GM23338 (cell line): ENCODE results near the gene AHDC1. TPM values are rescaled to one million over a fixed set of nuclear protein-coding genes. Genes with fewer than 3 reads are reported as not detected.

ENCODE experiments used
- ATAC-seq: fragments of 200-7000 bp; cut with Tn5 transposase; 3 replicates; pipeline ENCODE4 v1.9.1; 2020
- DNase-seq: peaks from one replicate; pipeline ENCODE4 v3.0.0-alpha.2; 2015; ENCODE audit warnings: low spot score
- H2AFZ ChIP-seq: fragments of 200-600 bp; sonication (generic); 2 replicates; pipeline ENCODE4 v1.8.0; 2016; ENCODE audit warnings: antibody characterized with exemption, mild to moderate bottlenecking, moderate library complexity
- H3F3A ChIP-seq: fragments of 200-600 bp; sonication (generic); replicated peaks from 2 replicates; pipeline ENCODE4 v1.8.0; 2017; ENCODE audit warnings: antibody characterized with exemption, mixed run types, low read depth
- H3K27ac ChIP-seq: fragments of 200-600 bp; sonication (generic); 2 replicates; pipeline ENCODE4 v1.6.1; 2016; ENCODE audit warnings: low read depth
- H3K27me3 ChIP-seq: fragments of 200-600 bp; sonication (generic); 2 replicates; pipeline ENCODE4 v1.8.0; 2016; ENCODE audit warnings: mild to moderate bottlenecking, mixed run types, moderate library complexity; ENCODE audit not compliant: insufficient read depth
- H3K36me3 ChIP-seq: fragments of 200-600 bp; sonication (generic); 2 replicates; pipeline ENCODE4 v1.8.0; 2016; ENCODE audit warnings: mild to moderate bottlenecking; ENCODE audit not compliant: insufficient read depth
- H3K4me1 ChIP-seq: fragments of 200-600 bp; sonication (generic); 2 replicates; pipeline ENCODE4 v1.8.0; 2016; ENCODE audit warnings: mild to moderate bottlenecking, moderate library complexity; ENCODE audit not compliant: insufficient read depth
- H3K4me2 ChIP-seq: fragments of 200-600 bp; sonication (generic); 2 replicates; pipeline ENCODE4 v1.7.1; 2017; ENCODE audit warnings: mixed run types
- H3K4me3 ChIP-seq: fragments of 200-600 bp; sonication (generic); 2 replicates; pipeline ENCODE4 v1.6.1; 2016; ENCODE audit warnings: mixed run types
- H3K79me2 ChIP-seq: fragments of 200-600 bp; sonication (generic); replicated peaks from 2 replicates; pipeline ENCODE4 v1.8.0; 2017; ENCODE audit warnings: mild to moderate bottlenecking; ENCODE audit not compliant: insufficient read depth
- H3K9me2 ChIP-seq: fragments of 200-600 bp; sonication (generic); 2 replicates; pipeline ENCODE4 v1.8.0; 2017; ENCODE audit not compliant: insufficient read depth
- H4K20me1 ChIP-seq: fragments of 200-600 bp; sonication (generic); replicated peaks from 2 replicates; pipeline ENCODE4 v1.8.0; 2017; ENCODE audit warnings: mild to moderate bottlenecking; ENCODE audit not compliant: insufficient read depth
- H3K27ac Mint-ChIP-seq: 2 replicates; pipeline ENCODE4 v1.8.0; 2020; ENCODE audit warnings: inconsistent platforms, mild to moderate bottlenecking, moderate library complexity, mixed read lengths
- H3K27me3 Mint-ChIP-seq: 3 replicates; pipeline ENCODE4 v1.8.0; 2022; ENCODE audit warnings: low read depth, mild to moderate bottlenecking, moderate library complexity, mixed read lengths, inconsistent platforms; ENCODE audit not compliant: insufficient read depth, poor library complexity
- H3K36me3 Mint-ChIP-seq: 3 replicates; pipeline ENCODE4 v1.8.0; 2021; ENCODE audit warnings: low read depth, mild to moderate bottlenecking, inconsistent platforms, moderate library complexity, mixed read lengths
- H3K4me1 Mint-ChIP-seq: 3 replicates; pipeline ENCODE4 v1.8.0; 2020; ENCODE audit warnings: mild to moderate bottlenecking, inconsistent platforms, mixed read lengths
- H3K4me3 Mint-ChIP-seq: 3 replicates; pipeline ENCODE4 v1.8.0; 2021; ENCODE audit warnings: moderate library complexity, mild to moderate bottlenecking, inconsistent platforms, mixed read lengths
- H3K9me3 Mint-ChIP-seq: 3 replicates; pipeline ENCODE4 v1.8.0; 2020; ENCODE audit warnings: moderate library complexity, mild to moderate bottlenecking, inconsistent platforms, mixed read lengths
- CREB1 ChIP-seq: fragments of 250-450 bp; sonication (Bioruptor Pico); IDR thresholded peaks from 2 replicates; pipeline ENCODE4 v1.5.0; 2020; ENCODE audit warnings: low read depth, mild to moderate bottlenecking, moderate library complexity
- EZH2 ChIP-seq: fragments of 200-600 bp; sonication (generic); IDR thresholded peaks from one replicate; pipeline ENCODE4 v1.8.0; 2017; ENCODE audit warnings: antibody characterized with exemption, mild to moderate bottlenecking, low read depth; ENCODE audit not compliant: unreplicated experiment
- STAT1 ChIP-seq: IDR thresholded peaks from one replicate; pipeline ENCODE4 v1.6.1; 2016; ENCODE audit warnings: antibody characterized with exemption; ENCODE audit not compliant: unreplicated experiment
- ZNF331 ChIP-seq: fragments of 250-450 bp; sonication (Bioruptor Pico); IDR thresholded peaks from 2 replicates; pipeline ENCODE4 v1.5.0; 2020; ENCODE audit warnings: low read depth, mild to moderate bottlenecking, moderate library complexity
- polyA plus RNA-seq: library from polyadenylated mRNA; unstranded; fragments of >200 nt; fragmentation: Nextera tagmentation; extraction: Ambion mirVana; gene quantifications from 2 replicates; pipeline ENCODE4 v1.2.1, GENCODE V29; 2016
- total RNA-seq: library from RNA; depleted of rRNA; stranded (reverse); fragments of >200 nt; shearing (Covaris generic); gene quantifications from 2 replicates; pipeline ENCODE4 v1.2.3, GENCODE V29; 2014
- TF ChIP-seq, protein P1 (sequence below): IDR thresholded peaks from one replicate; pipeline ENCODE4 v1.6.1; 2018; ENCODE audit warnings: antibody characterized with exemption; ENCODE audit not compliant: unreplicated experiment
- TF ChIP-seq, protein P2 (sequence below): fragments of 250-450 bp; sonication (Bioruptor Pico); IDR thresholded peaks from 2 replicates; pipeline ENCODE4 v1.5.0; 2020; ENCODE audit warnings: mild to moderate bottlenecking, moderate library complexity

The AHDC1 gene
- total and polyA plus RNA-seq, 2 experiments from 2014 or later = 8.3 to 22.2 TPM

- Histone ChIP-seq H2AFZ (no peak overlapping the region), H3K4me3 (no peak overlapping the region), H3K79me2 (no peaks in the 10 kb centered on the region), H3K27ac (no peak overlapping the region), H3K4me2 (no peak overlapping the region), H3F3A (0 out of 2 replicates have a peak, but pooled peaks cover 13% of the 10 kb centered on the region), H3K9me2 (no peaks in the 10 kb centered on the region), H3K36me3 (no peaks in the 10 kb centered on the region), H3K27me3 (no peaks in the 10 kb centered on the region), H4K20me1 (no peaks in the 10 kb centered on the region), H3K4me1 (peaks cover 36% of the 10 kb centered on the region)
- ATAC-seq = no peak
- no peaks in the 10 kb centered on the region; the same call in 2 of the 3 replicates for H3K9me3 Mint-ChIP-seq
- peaks cover 66% of the 10 kb centered on the region for H3K4me1 Mint-ChIP-seq
- DNase-seq = no peak
- H3K4me3 Mint-ChIP-seq = no peak overlapping the region; the same call in 2 of the 3 replicates
- no peak for TF ChIP-seq EZH2
- no peak for TF ChIP-seq CREB1
- TF ChIP-seq, protein P1, sequence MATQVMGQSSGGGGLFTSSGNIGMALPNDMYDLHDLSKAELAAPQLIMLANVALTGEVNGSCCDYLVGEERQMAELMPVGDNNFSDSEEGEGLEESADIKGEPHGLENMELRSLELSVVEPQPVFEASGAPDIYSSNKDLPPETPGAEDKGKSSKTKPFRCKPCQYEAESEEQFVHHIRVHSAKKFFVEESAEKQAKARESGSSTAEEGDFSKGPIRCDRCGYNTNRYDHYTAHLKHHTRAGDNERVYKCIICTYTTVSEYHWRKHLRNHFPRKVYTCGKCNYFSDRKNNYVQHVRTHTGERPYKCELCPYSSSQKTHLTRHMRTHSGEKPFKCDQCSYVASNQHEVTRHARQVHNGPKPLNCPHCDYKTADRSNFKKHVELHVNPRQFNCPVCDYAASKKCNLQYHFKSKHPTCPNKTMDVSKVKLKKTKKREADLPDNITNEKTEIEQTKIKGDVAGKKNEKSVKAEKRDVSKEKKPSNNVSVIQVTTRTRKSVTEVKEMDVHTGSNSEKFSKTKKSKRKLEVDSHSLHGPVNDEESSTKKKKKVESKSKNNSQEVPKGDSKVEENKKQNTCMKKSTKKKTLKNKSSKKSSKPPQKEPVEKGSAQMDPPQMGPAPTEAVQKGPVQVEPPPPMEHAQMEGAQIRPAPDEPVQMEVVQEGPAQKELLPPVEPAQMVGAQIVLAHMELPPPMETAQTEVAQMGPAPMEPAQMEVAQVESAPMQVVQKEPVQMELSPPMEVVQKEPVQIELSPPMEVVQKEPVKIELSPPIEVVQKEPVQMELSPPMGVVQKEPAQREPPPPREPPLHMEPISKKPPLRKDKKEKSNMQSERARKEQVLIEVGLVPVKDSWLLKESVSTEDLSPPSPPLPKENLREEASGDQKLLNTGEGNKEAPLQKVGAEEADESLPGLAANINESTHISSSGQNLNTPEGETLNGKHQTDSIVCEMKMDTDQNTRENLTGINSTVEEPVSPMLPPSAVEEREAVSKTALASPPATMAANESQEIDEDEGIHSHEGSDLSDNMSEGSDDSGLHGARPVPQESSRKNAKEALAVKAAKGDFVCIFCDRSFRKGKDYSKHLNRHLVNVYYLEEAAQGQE = no peak
- TF ChIP-seq, protein P2, sequence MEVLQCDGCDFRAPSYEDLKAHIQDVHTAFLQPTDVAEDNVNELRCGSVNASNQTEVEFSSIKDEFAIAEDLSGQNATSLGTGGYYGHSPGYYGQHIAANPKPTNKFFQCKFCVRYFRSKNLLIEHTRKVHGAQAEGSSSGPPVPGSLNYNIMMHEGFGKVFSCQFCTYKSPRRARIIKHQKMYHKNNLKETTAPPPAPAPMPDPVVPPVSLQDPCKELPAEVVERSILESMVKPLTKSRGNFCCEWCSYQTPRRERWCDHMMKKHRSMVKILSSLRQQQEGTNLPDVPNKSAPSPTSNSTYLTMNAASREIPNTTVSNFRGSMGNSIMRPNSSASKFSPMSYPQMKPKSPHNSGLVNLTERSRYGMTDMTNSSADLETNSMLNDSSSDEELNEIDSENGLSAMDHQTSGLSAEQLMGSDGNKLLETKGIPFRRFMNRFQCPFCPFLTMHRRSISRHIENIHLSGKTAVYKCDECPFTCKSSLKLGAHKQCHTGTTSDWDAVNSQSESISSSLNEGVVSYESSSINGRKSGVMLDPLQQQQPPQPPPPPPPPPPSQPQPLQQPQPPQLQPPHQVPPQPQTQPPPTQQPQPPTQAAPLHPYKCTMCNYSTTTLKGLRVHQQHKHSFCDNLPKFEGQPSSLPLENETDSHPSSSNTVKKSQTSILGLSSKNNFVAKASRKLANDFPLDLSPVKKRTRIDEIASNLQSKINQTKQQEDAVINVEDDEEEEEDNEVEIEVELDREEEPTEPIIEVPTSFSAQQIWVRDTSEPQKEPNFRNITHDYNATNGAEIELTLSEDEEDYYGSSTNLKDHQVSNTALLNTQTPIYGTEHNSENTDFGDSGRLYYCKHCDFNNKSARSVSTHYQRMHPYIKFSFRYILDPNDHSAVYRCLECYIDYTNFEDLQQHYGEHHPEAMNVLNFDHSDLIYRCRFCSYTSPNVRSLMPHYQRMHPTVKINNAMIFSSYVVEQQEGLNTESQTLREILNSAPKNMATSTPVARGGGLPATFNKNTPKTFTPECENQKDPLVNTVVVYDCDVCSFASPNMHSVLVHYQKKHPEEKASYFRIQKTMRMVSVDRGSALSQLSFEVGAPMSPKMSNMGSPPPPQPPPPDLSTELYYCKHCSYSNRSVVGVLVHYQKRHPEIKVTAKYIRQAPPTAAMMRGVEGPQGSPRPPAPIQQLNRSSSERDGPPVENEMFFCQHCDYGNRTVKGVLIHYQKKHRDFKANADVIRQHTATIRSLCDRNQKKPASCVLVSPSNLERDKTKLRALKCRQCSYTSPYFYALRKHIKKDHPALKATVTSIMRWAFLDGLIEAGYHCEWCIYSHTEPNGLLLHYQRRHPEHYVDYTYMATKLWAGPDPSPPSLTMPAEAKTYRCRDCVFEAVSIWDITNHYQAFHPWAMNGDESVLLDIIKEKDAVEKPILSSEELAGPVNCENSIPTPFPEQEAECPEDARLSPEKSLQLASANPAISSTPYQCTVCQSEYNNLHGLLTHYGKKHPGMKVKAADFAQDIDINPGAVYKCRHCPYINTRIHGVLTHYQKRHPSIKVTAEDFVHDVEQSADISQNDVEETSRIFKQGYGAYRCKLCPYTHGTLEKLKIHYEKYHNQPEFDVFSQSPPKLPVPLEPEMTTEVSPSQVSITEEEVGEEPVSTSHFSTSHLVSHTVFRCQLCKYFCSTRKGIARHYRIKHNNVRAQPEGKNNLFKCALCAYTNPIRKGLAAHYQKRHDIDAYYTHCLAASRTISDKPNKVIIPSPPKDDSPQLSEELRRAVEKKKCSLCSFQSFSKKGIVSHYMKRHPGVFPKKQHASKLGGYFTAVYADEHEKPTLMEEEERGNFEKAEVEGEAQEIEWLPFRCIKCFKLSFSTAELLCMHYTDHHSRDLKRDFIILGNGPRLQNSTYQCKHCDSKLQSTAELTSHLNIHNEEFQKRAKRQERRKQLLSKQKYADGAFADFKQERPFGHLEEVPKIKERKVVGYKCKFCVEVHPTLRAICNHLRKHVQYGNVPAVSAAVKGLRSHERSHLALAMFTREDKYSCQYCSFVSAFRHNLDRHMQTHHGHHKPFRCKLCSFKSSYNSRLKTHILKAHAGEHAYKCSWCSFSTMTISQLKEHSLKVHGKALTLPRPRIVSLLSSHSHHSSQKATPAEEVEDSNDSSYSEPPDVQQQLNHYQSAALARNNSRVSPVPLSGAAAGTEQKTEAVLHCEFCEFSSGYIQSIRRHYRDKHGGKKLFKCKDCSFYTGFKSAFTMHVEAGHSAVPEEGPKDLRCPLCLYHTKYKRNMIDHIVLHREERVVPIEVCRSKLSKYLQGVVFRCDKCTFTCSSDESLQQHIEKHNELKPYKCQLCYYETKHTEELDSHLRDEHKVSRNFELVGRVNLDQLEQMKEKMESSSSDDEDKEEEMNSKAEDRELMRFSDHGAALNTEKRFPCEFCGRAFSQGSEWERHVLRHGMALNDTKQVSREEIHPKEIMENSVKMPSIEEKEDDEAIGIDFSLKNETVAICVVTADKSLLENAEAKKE (CRISPR knock-in tag) = no peak
- no peak for TF ChIP-seq STAT1
- TF ChIP-seq ZNF331 (CRISPR knock-in tag) = no peak
- peaks cover 25% of the 10 kb centered on the region for H3K27me3 Mint-ChIP-seq
- H3K36me3 Mint-ChIP-seq = peaks cover 12% of the 10 kb centered on the region
- H3K27ac Mint-ChIP-seq = no peak overlapping the region
Observed at GRCh38 chr1:27535386-27535785, 68.6 kb downstream of the AHDC1 start.
